Effector CD8-positive, alpha-beta T cell (primary cell): Measurements from ENCODE around the gene ZNF516.
"Not testable (repeated sequence)": the region's sequence is repeated elsewhere in the genome, so short reads cannot be mapped to it uniquely, and the experiment has no call there.

ENCODE experiments used
- DNase-seq: peaks from one replicate; lab custom pipeline; 2025; lab: John Stamatoyannopoulos, UW
- total RNA-seq, 4 experiments: gene quantifications; one replicate each; lab custom pipeline; 2026; lab: John Stamatoyannopoulos, UW

ZNF516 gene
- 3.1 to 13.2 (median 6.6) reads per million in 4 experiments for total RNA-seq

- no peak for DNase-seq
These were observed at the start of gene ZNF516 for GRCh38 chr18:76495006-76495370. Gene ZNF516 (minus strand): TSS chr18:76495242. CDS start chr18:76443054, 52,188 bp downstream.

- no peak for DNase-seq
These were observed 43.8 kb upstream of the ZNF516 start for GRCh38 chr18:76538846-76539245.

GRCh38 chr18:76537621-76538020 lies 42.6 kb upstream of the ZNF516 start:
- DNase-seq = no peak

GRCh38 chr18:76536593-76536992 lies 41.6 kb upstream of the ZNF516 start:
- not testable (repeated sequence) for DNase-seq

- no peak for DNase-seq
These were observed 37.8 kb upstream of the ZNF516 start for GRCh38 chr18:76532875-76533274.

GRCh38 chr18:76530846-76531245 lies 35.8 kb upstream of the ZNF516 start:
- no peak for DNase-seq

GRCh38 chr18:76530391-76530790 lies 35.3 kb upstream of the ZNF516 start:
- DNase-seq = no peak

- DNase-seq = no peak
These were observed 34.4 kb upstream of the ZNF516 start for GRCh38 chr18:76529433-76529811.

GRCh38 chr18:76528477-76529432 lies 33.7 kb upstream of the ZNF516 start:
- DNase-seq = no peak

GRCh38 chr18:76525911-76526310 lies 30.9 kb upstream of the ZNF516 start:
- no peak for DNase-seq

GRCh38 chr18:76524900-76525698 lies 30.1 kb upstream of the ZNF516 start:
- no peak for DNase-seq

- no peak for DNase-seq
These were observed 29.4 kb upstream of the ZNF516 start for GRCh38 chr18:76524477-76524876.

GRCh38 chr18:76522551-76522950 lies 27.5 kb upstream of the ZNF516 start:
- DNase-seq = no peak

- no peak for DNase-seq
These were observed 27.1 kb upstream of the ZNF516 start for GRCh38 chr18:76522122-76522503.

GRCh38 chr18:76521417-76522121 lies 26.5 kb upstream of the ZNF516 start:
- no peak for DNase-seq

GRCh38 chr18:76518860-76519538 lies 24.0 kb upstream of the ZNF516 start:
- DNase-seq = no peak

- no peak for DNase-seq
These were observed 23.2 kb upstream of the ZNF516 start for GRCh38 chr18:76518123-76518859.

GRCh38 chr18:76515576-76515975 lies 20.5 kb upstream of the ZNF516 start:
- no peak for DNase-seq

GRCh38 chr18:76514573-76514972 lies 19.5 kb upstream of the ZNF516 start:
- DNase-seq = no peak

GRCh38 chr18:76507830-76508385 lies 12.9 kb upstream of the ZNF516 start:
- no peak for DNase-seq
